Sigmoid colon (tissue), 4 donors: Measurements from ENCODE around the gene CEP164.

ENCODE experiments used
- CTCF ChIP-seq, 4 experiments: fragments of 450-650 bp in 3 of 4; fragments of 200-600 bp in 1 of 4; IDR thresholded peaks; one replicate each; pipeline ENCODE4 v1.5.1; 2016 to 2019; ENCODE audit warnings: antibody characterized with exemption in 4 of 4, mild to moderate bottlenecking in 3 of 4, moderate library complexity in 2 of 4
- EP300 ChIP-seq, 4 donors: sonication (generic); formaldehyde crosslinking; IDR thresholded peaks; one replicate each; pipeline ENCODE4 v1.6.1; 2017; ENCODE audit warnings: antibody characterized with exemption in 4 of 4
- POLR2A ChIP-seq, 2 donors: fragments of 450-650 bp; IDR thresholded peaks; one replicate each; pipeline ENCODE4 v1.6.1; 2016; ENCODE audit warnings: antibody characterized with exemption in 2 of 2, mild to moderate bottlenecking in 2 of 2, moderate library complexity in 2 of 2
- POLR2AphosphoS5 ChIP-seq, 4 donors: sonication (generic); formaldehyde crosslinking; IDR thresholded peaks; one replicate each; pipeline ENCODE4 v1.6.1; 2017; ENCODE audit warnings: antibody characterized with exemption in 4 of 4

GRCh38 chr11:117289795-117290194 is 37.9 kb upstream of the CEP164 start:
- no peak for TF ChIP-seq CTCF (IDR thresholded peaks at IDR 0.05)
- no peak for TF ChIP-seq EP300 (IDR thresholded peaks at IDR 0.05)
- TF ChIP-seq POLR2A (IDR thresholded peaks at IDR 0.05) = no peak
- TF ChIP-seq POLR2AphosphoS5 (IDR thresholded peaks at IDR 0.05) = no peak
